ENCODE data around the gene WSCD2. TPM values are rescaled to one million over a fixed set of nuclear protein-coding genes. Genes with fewer than 3 reads are reported as not detected.

WSCD2 gene
- total and polyA plus RNA-seq, 3 donors from 2014 or later, result 0.50 to 1.7 (median 0.94) TPM

DNA sequence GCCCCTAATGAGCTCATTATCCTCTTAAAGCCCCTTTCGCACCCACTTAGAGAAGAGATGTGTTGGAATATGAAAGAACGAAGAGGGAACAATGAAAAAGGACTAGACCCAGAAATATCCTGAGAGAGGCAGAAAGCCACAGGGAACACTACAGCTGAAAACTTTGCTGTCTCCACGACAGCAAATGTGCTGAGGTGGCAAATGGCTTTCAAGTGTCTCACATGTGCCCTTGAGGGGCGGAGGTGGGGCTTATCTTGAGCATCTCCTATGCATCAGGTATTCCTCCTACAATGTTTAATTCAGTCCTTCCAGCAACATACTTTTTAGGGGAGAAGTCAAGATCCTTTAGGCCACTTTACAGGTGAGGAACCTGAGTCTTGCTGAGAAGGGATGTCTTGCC is 62.9 kb downstream of the WSCD2 start:
- Histone ChIP-seq H3K9me3 (no peaks in the 10 kb centered on the region), H3K27ac (no peak overlapping the region)
- intact Hi-C loops (cut with DNase I; ENCODE audit: low total_unique reads), result no loop called here

DNA sequence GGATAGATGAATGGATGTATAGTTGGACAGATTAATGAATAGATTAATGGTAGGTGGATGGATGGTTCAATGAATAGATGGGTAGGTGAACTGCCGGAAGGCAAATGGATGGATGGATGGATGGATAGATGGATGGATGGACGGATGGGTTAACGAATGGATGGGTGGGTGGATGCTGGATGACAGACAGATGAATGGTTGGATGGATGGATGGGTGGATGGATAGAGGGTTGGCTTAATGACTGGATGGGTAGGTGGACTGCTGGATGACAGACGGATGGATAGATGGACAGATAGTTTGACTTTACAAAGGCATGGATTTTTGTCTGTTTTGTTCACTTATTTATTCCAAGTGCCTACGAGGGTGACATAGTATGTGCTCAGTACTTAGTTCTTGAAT is 64.4 kb downstream of the WSCD2 start:
- intact Hi-C loops (cut with DNase I; ENCODE audit: low total_unique reads), result no loop called here
- WGBS, 2 donors, result 79 to 83% methylated on average over 5 of the region's 5 CpGs
- peaks cover 3% of the 10 kb centered on the region for H3K4me1 ChIP-seq
- DNase-seq, result no peak
- no peak overlapping the region for H3K4me3 ChIP-seq
- H3K27me3 ChIP-seq, result no peaks in the 10 kb centered on the region
- no peak overlapping the region for H3K27ac ChIP-seq
- no peaks in the 10 kb centered on the region for H3K9me3 ChIP-seq
- H3K36me3 ChIP-seq (ENCODE audit: low read depth, missing control alignments), result no peaks in the 10 kb centered on the region
- TF ChIP-seq, protein P1, sequence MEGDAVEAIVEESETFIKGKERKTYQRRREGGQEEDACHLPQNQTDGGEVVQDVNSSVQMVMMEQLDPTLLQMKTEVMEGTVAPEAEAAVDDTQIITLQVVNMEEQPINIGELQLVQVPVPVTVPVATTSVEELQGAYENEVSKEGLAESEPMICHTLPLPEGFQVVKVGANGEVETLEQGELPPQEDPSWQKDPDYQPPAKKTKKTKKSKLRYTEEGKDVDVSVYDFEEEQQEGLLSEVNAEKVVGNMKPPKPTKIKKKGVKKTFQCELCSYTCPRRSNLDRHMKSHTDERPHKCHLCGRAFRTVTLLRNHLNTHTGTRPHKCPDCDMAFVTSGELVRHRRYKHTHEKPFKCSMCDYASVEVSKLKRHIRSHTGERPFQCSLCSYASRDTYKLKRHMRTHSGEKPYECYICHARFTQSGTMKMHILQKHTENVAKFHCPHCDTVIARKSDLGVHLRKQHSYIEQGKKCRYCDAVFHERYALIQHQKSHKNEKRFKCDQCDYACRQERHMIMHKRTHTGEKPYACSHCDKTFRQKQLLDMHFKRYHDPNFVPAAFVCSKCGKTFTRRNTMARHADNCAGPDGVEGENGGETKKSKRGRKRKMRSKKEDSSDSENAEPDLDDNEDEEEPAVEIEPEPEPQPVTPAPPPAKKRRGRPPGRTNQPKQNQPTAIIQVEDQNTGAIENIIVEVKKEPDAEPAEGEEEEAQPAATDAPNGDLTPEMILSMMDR (IDR thresholded peaks at IDR 0.05), result no peak
- no peak for TF ChIP-seq POLR2A (IDR thresholded peaks at IDR 0.05)

More for the DNA sequence above, 62.9 kb downstream of the WSCD2 start:
- TF ChIP-seq, protein P1 (IDR thresholded peaks at IDR 0.05), result no peak
- TF ChIP-seq POLR2A (IDR thresholded peaks at IDR 0.05), result no peak
- WGBS, 2 donors, result 60 to 66% methylated on average over 4 of the region's 4 CpGs
- Histone ChIP-seq H3K27me3 (no peaks in the 10 kb centered on the region), H3K4me3 (no peak overlapping the region), H3K4me1 (peaks cover 3% of the 10 kb centered on the region), H3K36me3 (ENCODE audit: low read depth, missing control alignments) (no peaks in the 10 kb centered on the region)
- DNase-seq, result no peak

DNA sequence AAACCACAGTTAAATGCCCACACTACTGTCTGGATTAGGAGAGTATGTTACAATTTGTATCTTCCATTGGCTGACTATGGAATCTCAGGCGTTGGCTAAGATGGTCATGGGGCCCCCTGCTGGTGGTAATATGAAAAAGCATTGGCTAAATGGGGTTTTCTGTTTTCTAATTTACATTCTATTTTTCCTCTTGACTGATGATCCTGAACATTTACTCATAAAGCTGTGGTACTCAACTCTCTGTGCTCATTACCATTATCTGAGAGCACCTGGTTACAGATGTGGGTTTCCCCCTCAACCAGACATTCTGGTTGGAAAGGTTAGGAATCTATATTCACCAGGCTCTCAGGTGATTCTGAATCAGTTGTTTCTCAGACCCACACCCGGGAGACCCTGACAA is 64.8 kb downstream of the WSCD2 start:
- intact Hi-C loops (cut with DNase I; ENCODE audit: low total_unique reads), result no loop called here
- Histone ChIP-seq H3K4me1 (peaks cover 3% of the 10 kb centered on the region), H3K27ac (no peak overlapping the region), H3K4me3 (no peak overlapping the region), H3K36me3 (ENCODE audit: low read depth, missing control alignments) (no peaks in the 10 kb centered on the region), H3K9me3 (no peaks in the 10 kb centered on the region), H3K27me3 (no peaks in the 10 kb centered on the region)
- WGBS, 2 donors, result 25 to 28% methylated on average over 2 of the region's 2 CpGs
- no peak for TF ChIP-seq POLR2A (IDR thresholded peaks at IDR 0.05)
- TF ChIP-seq, protein P1 (IDR thresholded peaks at IDR 0.05), result peak; percentile 77 to 81 (median 78)
- DNase-seq, result peak; percentile 58

DNA sequence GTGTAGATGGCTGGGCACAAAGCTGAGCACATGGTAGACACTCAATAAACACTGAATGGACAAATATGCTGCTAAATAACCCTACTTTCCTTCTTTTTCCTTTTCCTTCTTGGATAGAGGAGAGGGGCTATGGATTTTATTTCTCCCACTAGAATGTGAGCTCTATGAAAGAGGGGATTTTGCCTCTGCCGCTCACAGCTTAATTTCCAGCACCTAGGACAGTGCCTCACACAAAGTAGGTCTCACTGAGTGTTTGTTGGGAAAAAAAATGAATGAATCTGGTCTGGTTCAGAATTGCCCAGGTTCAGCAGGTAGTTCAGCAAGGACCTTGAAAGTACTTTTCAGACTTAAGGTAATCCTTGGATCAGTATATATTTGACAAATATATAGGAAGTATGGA is 65.5 kb downstream of the WSCD2 start:
- H3K4me3 ChIP-seq, result no peak overlapping the region
- peaks cover 3% of the 10 kb centered on the region for H3K4me1 ChIP-seq
- DNase-seq, result no peak
- 72 to 74% methylated on average over 1 of the region's 1 CpG for WGBS, 2 donors
- intact Hi-C loops (cut with DNase I; ENCODE audit: low total_unique reads), result no loop called here
- no peaks in the 10 kb centered on the region for H3K27me3 ChIP-seq
- no peak overlapping the region for H3K27ac ChIP-seq
- no peak for TF ChIP-seq POLR2A (IDR thresholded peaks at IDR 0.05)
- TF ChIP-seq, protein P1 (IDR thresholded peaks at IDR 0.05), result no peak
- H3K9me3 ChIP-seq, result no peaks in the 10 kb centered on the region
- no peaks in the 10 kb centered on the region for H3K36me3 ChIP-seq (ENCODE audit: low read depth, missing control alignments)

DNA sequence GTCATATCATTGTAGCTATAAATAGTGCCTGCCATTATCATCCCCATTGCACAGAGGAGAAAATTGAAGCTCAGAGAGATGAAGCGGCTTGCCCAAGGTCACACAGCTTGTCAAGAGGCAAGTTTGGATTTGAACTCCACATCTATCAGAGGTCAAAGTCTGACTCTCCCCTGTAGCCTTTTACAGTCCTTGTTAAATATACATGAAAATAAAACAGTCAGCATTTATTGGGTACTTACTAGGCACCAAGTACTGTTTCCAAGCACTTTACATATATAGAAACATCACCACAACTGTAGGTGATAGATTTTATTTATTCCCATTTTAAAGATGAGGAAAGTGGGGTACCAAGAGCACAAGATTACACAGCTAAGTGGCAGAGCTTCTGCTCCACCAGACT is 67.2 kb downstream of the WSCD2 start:
- Histone ChIP-seq H3K27ac (no peak overlapping the region), H3K4me3 (no peak overlapping the region), H3K4me1 (no peaks in the 10 kb centered on the region), H3K9me3 (no peaks in the 10 kb centered on the region), H3K36me3 (ENCODE audit: low read depth, missing control alignments) (no peaks in the 10 kb centered on the region), H3K27me3 (no peaks in the 10 kb centered on the region)
- WGBS, 2 donors, result 68 to 86% methylated on average over 1 of the region's 1 CpG
- intact Hi-C loops (cut with DNase I; ENCODE audit: low total_unique reads), result no loop called here
- DNase-seq, result no peak
- TF ChIP-seq POLR2A (IDR thresholded peaks at IDR 0.05), result no peak
